ENCODE measurements around the gene CLASRP.

DNA sequence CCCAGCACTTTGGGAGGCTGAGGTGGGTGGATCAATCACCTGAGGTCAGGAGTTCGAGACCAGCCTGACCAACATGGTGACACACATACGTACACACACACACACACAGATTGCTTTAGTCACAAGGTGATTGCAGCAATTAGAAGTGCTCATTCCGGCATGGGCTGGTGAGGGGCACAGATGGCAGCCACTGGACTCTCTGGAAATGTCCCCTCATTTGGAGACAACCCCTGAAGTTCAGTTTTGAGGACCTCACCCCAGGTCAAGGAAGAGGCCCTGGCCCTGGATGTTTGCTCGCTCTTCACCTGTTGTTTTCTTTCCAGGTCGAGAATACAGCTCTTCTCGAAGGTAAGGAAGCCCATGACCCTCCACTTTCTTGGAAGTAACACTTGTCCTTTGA lies 31.4 kb downstream of the CLASRP start:
- no peak for TF ChIP-seq SUZ12 (IDR thresholded peaks at IDR 0.05; ENCODE audit: extremely low read depth, insufficient read depth, insufficient read length)
- no peak for TF ChIP-seq ZNF274 (IDR thresholded peaks at IDR 0.05; ENCODE audit: low read depth, low read length)

Data from NT2/D1 (cell line).